GM18870 (cell line): ENCODE results near the gene GRAMD2A.

Experiments used
- ATAC-seq: cut with Tn5 transposase; IDR thresholded peaks from one replicate; pipeline ENCODE4 v1.9.1; 2021; ENCODE audit warnings: moderate library complexity; ENCODE audit not compliant: unreplicated experiment

GRAMD2A gene

GRCh38 chr15:72168808-72169190 is 28.8 kb downstream of the GRAMD2A start:
- no peak for ATAC-seq

- ATAC-seq = no peak
These were observed 29.3 kb downstream of the GRAMD2A start for GRCh38 chr15:72168131-72168807.

GRCh38 chr15:72167445-72167844 is 30.1 kb downstream of the GRAMD2A start:
- ATAC-seq = no peak

- ATAC-seq = no peak
These were observed 30.7 kb downstream of the GRAMD2A start for GRCh38 chr15:72166716-72167417.

GRCh38 chr15:72163719-72164118 is 33.9 kb downstream of the GRAMD2A start:
- ATAC-seq = no peak

GRCh38 chr15:72162569-72162968 is 35.0 kb downstream of the GRAMD2A start:
- ATAC-seq = no peak

- no peak for ATAC-seq
These were observed 36.0 kb downstream of the GRAMD2A start for GRCh38 chr15:72161361-72162132.

GRCh38 chr15:72160696-72161245 is 36.8 kb downstream of the GRAMD2A start:
- no peak for ATAC-seq

- ATAC-seq = no peak
These were observed 40.7 kb downstream of the GRAMD2A start for GRCh38 chr15:72156928-72157327.

GRCh38 chr15:72155635-72156616 is 41.7 kb downstream of the GRAMD2A start:
- ATAC-seq = no peak

GRCh38 chr15:72155003-72155621 is 42.5 kb downstream of the GRAMD2A start:
- ATAC-seq = no peak

- ATAC-seq = no peak
These were observed 43.3 kb downstream of the GRAMD2A start for GRCh38 chr15:72154316-72154715.

- no peak for ATAC-seq
These were observed 44.2 kb downstream of the GRAMD2A start for GRCh38 chr15:72153269-72154000.

- no peak for ATAC-seq
These were observed 50.2 kb downstream of the GRAMD2A start for GRCh38 chr15:72147418-72147817.

GRCh38 chr15:72146934-72147333 is 50.7 kb downstream of the GRAMD2A start:
- ATAC-seq = no peak

GRCh38 chr15:72146221-72146620 is 51.4 kb downstream of the GRAMD2A start:
- ATAC-seq = no peak

GRCh38 chr15:72141171-72142084 is 56.2 kb downstream of the GRAMD2A start:
- peak; percentile 96 for ATAC-seq

GRCh38 chr15:72140088-72140487 is 57.5 kb downstream of the GRAMD2A start:
- no peak for ATAC-seq
